Endometrial microvascular endothelial cells (primary cell): Measurements from ENCODE around the gene BMP8A. TPM values are rescaled to one million over a fixed set of nuclear protein-coding genes. Genes with fewer than 3 reads are reported as not detected.
"Not testable (repeated sequence)": the region's sequence is repeated elsewhere in the genome, so short reads cannot be mapped to it uniquely, and the experiment has no call there.

ENCODE experiments used
- in situ Hi-C: cut with HindIII; loops from 2 replicates; pipeline ENCODE4 v1.10.0; 2017; ENCODE audit warnings: low sequenced_read_pairs, low pct_unique_long_range_greater_than_20kb; ENCODE audit errors: inconsistent ontology term
- total RNA-seq: library from RNA; depleted of rRNA; stranded (reverse); fragments of >200 nt; gene quantifications from one replicate; pipeline ENCODE4 v1.2.3, GENCODE V29; 2015; ENCODE audit errors: inconsistent ontology term

The BMP8A gene
- total RNA-seq, 1 donor from 2014 or later = not detected

GRCh38 chr1:39499668-39500067, 8.2 kb downstream of the BMP8A start:
- in situ Hi-C loops = no loop called here

GRCh38 chr1:39500862-39501389, 9.5 kb downstream of the BMP8A start:
- in situ Hi-C loops = no loop called here

GRCh38 chr1:39501666-39502065, 10.2 kb downstream of the BMP8A start:
- in situ Hi-C loops = no loop called here

DNA sequence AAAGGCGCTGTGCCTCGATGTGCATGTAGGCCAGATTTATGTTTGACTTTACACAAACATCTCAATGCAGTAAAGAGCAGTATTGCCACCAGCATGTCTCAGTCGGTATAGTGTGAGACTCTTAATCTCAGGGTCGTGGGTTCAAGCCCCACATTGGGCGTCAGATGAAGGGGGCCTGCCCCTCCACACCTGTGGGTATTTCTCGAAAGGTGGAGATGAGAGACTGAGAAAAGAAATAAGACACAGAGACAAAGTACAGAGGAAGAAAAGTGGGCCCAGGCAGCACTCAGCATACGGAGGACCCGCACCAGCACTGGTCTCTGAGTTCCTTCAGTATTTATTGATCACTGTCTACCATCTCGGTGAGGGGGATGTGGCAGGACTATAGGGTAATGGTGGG, 13.0 kb downstream of the BMP8A start:
- in situ Hi-C loops = not testable (repeated sequence)

- in situ Hi-C loops = no loop called here
Observed at GRCh38 chr1:39505289-39505688, 13.9 kb downstream of the BMP8A start.

- in situ Hi-C loops = no loop called here
Observed at GRCh38 chr1:39507230-39507928, 15.9 kb downstream of the BMP8A start.

DNA sequence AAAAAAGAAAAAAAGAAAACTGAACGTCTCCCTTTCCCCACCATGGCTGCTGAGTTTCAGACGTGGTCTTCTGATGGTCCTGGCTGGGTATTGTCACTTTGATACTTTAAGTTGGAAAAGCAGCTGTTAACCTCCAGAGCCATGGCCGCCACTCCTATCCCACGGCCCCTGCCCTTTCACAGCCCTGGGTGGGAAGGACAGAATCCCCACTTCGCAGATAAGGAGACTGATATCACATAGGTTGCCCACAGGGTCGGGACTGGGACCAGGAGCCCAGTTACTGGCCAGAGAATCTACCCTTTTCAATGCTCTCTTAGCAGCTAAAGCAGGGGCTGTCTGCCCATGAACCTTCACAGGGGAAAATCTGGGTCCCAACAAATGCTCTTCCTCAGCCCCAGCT, 16.8 kb downstream of the BMP8A start:
- in situ Hi-C loops = no loop called here

DNA sequence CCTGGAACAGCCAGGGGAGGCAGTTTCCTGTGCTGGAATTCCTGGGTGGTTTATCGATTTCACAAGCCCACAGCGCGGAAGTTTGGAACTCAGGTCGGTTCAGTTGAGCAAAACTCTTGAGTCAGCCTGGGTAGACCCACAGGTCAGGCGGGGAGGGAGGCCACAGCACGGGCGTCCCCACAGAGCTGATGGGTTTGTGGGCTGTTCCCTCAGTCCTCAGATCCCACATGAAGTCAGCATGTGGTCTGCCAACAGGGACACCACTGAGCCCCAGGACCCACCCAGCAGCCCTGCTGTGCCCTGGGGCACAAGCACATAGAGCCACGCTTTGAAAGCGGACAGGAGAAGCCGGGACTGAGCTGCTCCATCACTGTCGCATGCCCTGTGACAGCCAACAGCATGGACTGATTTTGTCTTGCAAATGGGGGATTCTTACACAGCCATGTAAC, 17.4 kb downstream of the BMP8A start:
- in situ Hi-C loops = no loop called here

DNA sequence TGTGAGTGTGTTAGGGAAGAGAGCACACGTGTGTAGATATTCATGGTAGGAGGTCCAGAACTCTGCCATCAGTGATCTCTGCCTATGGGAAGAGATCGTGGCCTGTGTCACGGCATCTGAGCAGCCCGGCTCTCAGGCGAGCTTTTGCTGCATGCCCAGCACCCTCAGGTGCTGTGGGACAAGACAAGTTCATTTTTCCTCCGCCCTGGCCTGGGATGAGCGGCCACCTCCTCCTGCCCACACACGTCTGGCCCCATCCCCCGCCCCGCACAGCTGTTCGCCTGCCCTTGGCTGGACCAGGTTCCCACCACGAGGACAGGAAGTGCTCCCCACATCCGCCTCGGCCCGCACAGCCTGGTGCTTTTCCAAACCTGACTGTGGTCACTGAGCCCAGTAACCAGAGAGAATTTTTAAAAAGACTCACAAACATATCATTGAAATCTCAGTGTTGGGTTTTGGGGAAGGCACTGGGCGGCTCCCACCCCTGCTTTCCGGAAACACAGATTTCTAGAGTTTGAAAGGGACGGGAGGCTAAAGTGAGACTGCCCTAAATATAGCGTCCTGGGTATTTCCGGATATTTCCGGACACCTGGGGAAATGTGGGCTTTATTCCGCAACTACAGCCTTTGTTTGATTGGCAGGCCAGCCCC, 18.0 kb downstream of the BMP8A start:
- in situ Hi-C loops = no loop called here

- in situ Hi-C loops = not testable (repeated sequence)
Observed at GRCh38 chr1:39510570-39511186, 19.2 kb downstream of the BMP8A start.

DNA sequence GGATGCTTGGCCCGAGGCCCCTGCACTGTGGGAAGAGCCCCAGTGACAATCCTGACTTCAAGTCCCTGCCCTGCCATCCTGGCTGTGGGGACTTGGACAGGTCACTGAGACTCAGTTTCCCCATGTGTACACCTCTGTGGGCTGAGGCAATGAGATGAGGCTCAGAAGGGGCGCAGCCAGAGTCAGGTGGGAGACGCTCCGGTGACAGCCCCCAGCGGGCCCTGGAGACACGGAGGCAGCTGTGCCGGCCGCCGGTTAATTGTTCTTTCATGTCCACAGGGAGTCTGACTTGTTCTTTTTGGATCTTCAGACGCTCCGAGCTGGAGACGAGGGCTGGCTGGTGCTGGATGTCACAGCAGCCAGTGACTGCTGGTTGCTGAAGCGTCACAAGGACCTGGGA, 20.0 kb downstream of the BMP8A start:
- in situ Hi-C loops = not testable (repeated sequence)

- in situ Hi-C loops = not testable (repeated sequence)
Observed at GRCh38 chr1:39512234-39512847, 20.9 kb downstream of the BMP8A start.

- in situ Hi-C loops = not testable (repeated sequence)
Observed at GRCh38 chr1:39514710-39515124, 23.3 kb downstream of the BMP8A start.

- in situ Hi-C loops = not testable (repeated sequence)
Observed at GRCh38 chr1:39515131-39516086, 24.0 kb downstream of the BMP8A start.

GRCh38 chr1:39516841-39517240, 25.4 kb downstream of the BMP8A start:
- in situ Hi-C loops = not testable (repeated sequence)

DNA sequence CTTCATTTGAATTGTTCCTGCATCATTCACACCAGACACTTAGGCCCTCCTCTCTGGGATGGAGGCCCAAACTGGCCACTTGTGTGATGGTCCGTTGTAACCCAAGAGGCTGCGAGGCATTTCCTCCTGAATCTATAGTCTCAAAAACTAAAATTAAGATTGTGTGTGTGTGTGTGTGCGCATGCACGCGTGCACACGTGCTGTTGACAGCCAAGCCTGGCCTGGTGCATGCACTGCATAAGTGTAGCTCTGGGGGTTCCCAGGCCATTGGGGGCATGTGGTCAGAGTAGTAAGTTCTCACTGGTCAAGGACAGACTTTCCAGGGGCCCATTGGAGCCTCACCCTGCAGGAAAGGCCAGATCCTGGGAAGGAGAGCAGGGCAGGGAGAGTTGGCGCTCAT, 26.5 kb downstream of the BMP8A start:
- in situ Hi-C loops = not testable (repeated sequence)

GRCh38 chr1:39519376-39519775, 27.9 kb downstream of the BMP8A start:
- in situ Hi-C loops = not testable (repeated sequence)

DNA sequence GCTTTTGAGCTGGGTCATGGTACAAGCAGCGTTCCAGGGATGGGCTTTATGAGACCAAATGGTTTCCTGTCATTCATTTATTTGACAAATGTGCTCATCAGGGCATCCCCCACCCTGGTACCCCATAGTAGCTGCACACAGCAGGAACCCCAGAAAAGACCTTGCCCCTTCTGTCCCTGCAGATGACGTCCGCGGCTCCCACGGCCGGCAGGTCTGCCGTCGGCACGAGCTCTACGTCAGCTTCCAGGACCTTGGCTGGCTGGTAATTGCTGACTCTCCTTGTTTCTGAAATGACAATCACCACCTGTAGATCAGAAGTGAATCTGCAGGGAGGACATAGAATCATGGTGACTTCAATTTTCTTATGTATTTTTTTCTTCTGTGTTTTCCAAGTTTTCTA, 30.8 kb downstream of the BMP8A start:
- in situ Hi-C loops = not testable (repeated sequence)
